B cell (primary cell): ENCODE measurements around the gene MFSD12.

Source experiments
- EZH2 ChIP-seq: IDR thresholded peaks from 2 replicates; pipeline ENCODE4 v1.6.1; 2012; ENCODE audit warnings: borderline replicate concordance, low read depth, mild to moderate bottlenecking, moderate library complexity, low read length; ENCODE audit not compliant: insufficient read depth, poor library complexity, severe bottlenecking
- TF ChIP-seq, protein P1 (sequence below): fragments of 200-600 bp; IDR thresholded peaks from one replicate; pipeline ENCODE4 v1.8.0; 2022; ENCODE audit warnings: antibody characterized with exemption, mild to moderate bottlenecking

DNA sequence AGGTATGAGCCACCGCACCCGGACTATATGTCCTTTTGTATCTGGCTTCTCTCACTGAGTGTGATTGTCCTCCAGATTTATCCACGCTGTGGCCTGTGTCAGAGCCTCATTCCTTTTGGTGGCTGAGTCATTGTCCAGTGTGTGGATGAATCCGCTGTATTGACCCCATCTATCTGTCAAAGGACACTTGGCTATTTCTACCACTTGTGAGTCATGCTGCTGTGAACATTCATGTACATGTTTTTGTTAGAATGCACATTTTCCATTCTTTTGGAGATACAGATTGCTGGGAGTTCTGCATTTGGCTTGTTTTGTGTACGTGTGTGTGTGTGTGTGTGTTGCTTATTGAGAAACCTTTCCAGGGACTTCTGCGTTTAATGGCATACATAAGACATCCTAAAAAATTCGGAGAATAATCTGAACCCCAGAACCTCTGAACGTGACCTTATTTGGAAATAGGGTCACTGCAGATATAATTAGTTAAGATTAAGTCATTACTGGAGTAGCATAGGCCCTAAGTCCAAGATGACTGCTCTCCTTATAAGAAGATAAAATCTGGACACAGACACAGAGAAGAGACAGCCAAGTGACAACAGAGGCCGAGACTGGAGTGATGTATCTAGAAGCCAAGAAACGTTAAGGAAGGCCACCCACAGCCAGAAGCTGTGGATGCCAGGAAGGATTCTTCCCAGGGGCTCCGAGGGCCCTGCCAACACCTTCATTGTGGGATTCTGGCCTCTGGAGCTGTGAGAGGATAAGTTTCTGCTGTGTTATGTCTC is 23.0 kb upstream of the MFSD12 start:
- TF ChIP-seq, protein P1, sequence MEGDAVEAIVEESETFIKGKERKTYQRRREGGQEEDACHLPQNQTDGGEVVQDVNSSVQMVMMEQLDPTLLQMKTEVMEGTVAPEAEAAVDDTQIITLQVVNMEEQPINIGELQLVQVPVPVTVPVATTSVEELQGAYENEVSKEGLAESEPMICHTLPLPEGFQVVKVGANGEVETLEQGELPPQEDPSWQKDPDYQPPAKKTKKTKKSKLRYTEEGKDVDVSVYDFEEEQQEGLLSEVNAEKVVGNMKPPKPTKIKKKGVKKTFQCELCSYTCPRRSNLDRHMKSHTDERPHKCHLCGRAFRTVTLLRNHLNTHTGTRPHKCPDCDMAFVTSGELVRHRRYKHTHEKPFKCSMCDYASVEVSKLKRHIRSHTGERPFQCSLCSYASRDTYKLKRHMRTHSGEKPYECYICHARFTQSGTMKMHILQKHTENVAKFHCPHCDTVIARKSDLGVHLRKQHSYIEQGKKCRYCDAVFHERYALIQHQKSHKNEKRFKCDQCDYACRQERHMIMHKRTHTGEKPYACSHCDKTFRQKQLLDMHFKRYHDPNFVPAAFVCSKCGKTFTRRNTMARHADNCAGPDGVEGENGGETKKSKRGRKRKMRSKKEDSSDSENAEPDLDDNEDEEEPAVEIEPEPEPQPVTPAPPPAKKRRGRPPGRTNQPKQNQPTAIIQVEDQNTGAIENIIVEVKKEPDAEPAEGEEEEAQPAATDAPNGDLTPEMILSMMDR = no peak
- no peak for TF ChIP-seq EZH2
